Endothelial cell of umbilical vein (primary cell): ENCODE results near the gene ARRB1.

Experiments
- CTCF ChIP-seq, 2 donors: IDR thresholded peaks; 1 replicate in 1 of 2; 2 replicates in 1 of 2; pipeline ENCODE4 v1.5.1; 2011; ENCODE audit warnings: low read length in 2 of 2, mild to moderate bottlenecking in 2 of 2, moderate library complexity in 2 of 2, control low read depth in 1 of 2, inconsistent platforms in 1 of 2, low read depth in 1 of 2; ENCODE audit not compliant: insufficient read depth in 1 of 2; ENCODE audit errors: extremely low read depth in 1 of 2
- EZH2 ChIP-seq: IDR thresholded peaks from 2 replicates; pipeline ENCODE4 v1.6.1; 2012; ENCODE audit warnings: borderline replicate concordance, low read depth, mild to moderate bottlenecking, moderate library complexity, low read length, inconsistent platforms; ENCODE audit not compliant: severe bottlenecking
- POLR2A ChIP-seq: IDR thresholded peaks from 2 replicates; pipeline ENCODE4 v1.6.1; 2012; ENCODE audit warnings: low read depth, mild to moderate bottlenecking, control low read depth, low read length
- POLR2AphosphoS5 ChIP-seq: IDR thresholded peaks from 2 replicates; pipeline ENCODE4 v1.6.1; 2012; ENCODE audit warnings: low read depth, mild to moderate bottlenecking, control low read depth, low read length, moderate library complexity; ENCODE audit not compliant: insufficient read depth
- TF ChIP-seq, protein P1 (sequence below): IDR thresholded peaks from 2 replicates; pipeline ENCODE4 v1.6.1; 2011; ENCODE audit not compliant: insufficient read depth, insufficient read length

- no peak for TF ChIP-seq CTCF (IDR thresholded peaks at IDR 0.05; ENCODE audit: extremely low read depth in 1 of 2, insufficient read depth in 1 of 2, low read depth in 1 of 2, low read length in 2 of 2)
- no peak for TF ChIP-seq POLR2A
- TF ChIP-seq EZH2: no peak
- TF ChIP-seq POLR2AphosphoS5: no peak
- TF ChIP-seq, protein P1, sequence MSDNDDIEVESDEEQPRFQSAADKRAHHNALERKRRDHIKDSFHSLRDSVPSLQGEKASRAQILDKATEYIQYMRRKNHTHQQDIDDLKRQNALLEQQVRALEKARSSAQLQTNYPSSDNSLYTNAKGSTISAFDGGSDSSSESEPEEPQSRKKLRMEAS: no peak
Observed at GRCh38 chr11:75275581-75275980, 75.9 kb downstream of the ARRB1 start.
